ENCODE measurements around the gene SULT2B1.

- TF ChIP-seq CTCF (conservative IDR thresholded peaks at IDR 0.05; ENCODE audit: low read depth, low read length) (peak; percentile 61), SMC3 (IDR thresholded peaks at IDR 0.05; ENCODE audit: low read depth, low read length) (peak; percentile 46), CEBPB (IDR thresholded peaks at IDR 0.05; ENCODE audit: low read depth, low read length) (no peak), RCOR1 (IDR thresholded peaks at IDR 0.05; ENCODE audit: insufficient replicate concordance, low read length) (no peak), MXI1 (IDR thresholded peaks at IDR 0.05; ENCODE audit: borderline replicate concordance, low read depth, low read length) (no peak), MAZ (IDR thresholded peaks at IDR 0.05; ENCODE audit: borderline replicate concordance, low read depth, low read length) (no peak), RAD21 (IDR thresholded peaks at IDR 0.05; ENCODE audit: low read length) (peak; percentile 64), FOS (IDR thresholded peaks at IDR 0.05; ENCODE audit: low read depth, low read length) (no peak), POLR2A (IDR thresholded peaks at IDR 0.05; ENCODE audit: low read depth, low read length) (no peak), RFX5 (IDR thresholded peaks at IDR 0.05; ENCODE audit: low read depth, low read length) (no peak), MAFK (IDR thresholded peaks at IDR 0.05; ENCODE audit: low read depth, low read length) (no peak)
- TF ChIP-seq, protein P1, sequence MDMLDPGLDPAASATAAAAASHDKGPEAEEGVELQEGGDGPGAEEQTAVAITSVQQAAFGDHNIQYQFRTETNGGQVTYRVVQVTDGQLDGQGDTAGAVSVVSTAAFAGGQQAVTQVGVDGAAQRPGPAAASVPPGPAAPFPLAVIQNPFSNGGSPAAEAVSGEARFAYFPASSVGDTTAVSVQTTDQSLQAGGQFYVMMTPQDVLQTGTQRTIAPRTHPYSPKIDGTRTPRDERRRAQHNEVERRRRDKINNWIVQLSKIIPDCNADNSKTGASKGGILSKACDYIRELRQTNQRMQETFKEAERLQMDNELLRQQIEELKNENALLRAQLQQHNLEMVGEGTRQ (IDR thresholded peaks at IDR 0.05; ENCODE audit: low read depth, low read length), result no peak
Observed at GRCh38 chr19:48608798-48609263, 56.9 kb downstream of the SULT2B1 start.
